KMS-11 (cell line): ENCODE data around the gene ARHGAP8.

ENCODE experiments used
- H2AFZ ChIP-seq: fragments of 200-600 bp; sonication (generic); 2 replicates; pipeline ENCODE4 v1.6.1; 2016; ENCODE audit warnings: antibody characterized with exemption, mixed run types, low read depth
- H3K27ac ChIP-seq: fragments of 200-600 bp; sonication (generic); 2 replicates; pipeline ENCODE4 v1.6.1; 2016; ENCODE audit warnings: mild to moderate bottlenecking, mixed run types
- H3K27me3 ChIP-seq: fragments of 200-600 bp; sonication (generic); 2 replicates; pipeline ENCODE4 v1.6.1; 2017; ENCODE audit warnings: mild to moderate bottlenecking, low read depth, mixed run types, moderate library complexity; ENCODE audit not compliant: insufficient read depth
- H3K36me3 ChIP-seq: fragments of 200-600 bp; sonication (generic); 2 replicates; pipeline ENCODE4 v1.6.1; 2017; ENCODE audit warnings: mild to moderate bottlenecking, mixed run types; ENCODE audit not compliant: insufficient read depth
- H3K4me1 ChIP-seq: fragments of 200-600 bp; sonication (generic); 2 replicates; pipeline ENCODE4 v1.6.1; 2016; ENCODE audit warnings: mild to moderate bottlenecking, low read depth, mixed run types; ENCODE audit not compliant: poor library complexity, severe bottlenecking
- H3K4me2 ChIP-seq: fragments of 200-600 bp; sonication (generic); 2 replicates; pipeline ENCODE4 v1.7.0; 2016; ENCODE audit warnings: mild to moderate bottlenecking, mixed run types
- H3K4me3 ChIP-seq: fragments of 200-600 bp; sonication (generic); IDR thresholded peaks from 2 replicates; pipeline ENCODE4 v1.6.1; 2017; ENCODE audit warnings: low read depth, low read length, mixed read lengths; ENCODE audit not compliant: insufficient read depth
- H3K79me2 ChIP-seq: fragments of 200-600 bp; sonication (generic); 2 replicates; pipeline ENCODE4 v1.6.1; 2016; ENCODE audit warnings: low read depth, mixed run types; ENCODE audit not compliant: insufficient read depth
- H3K9ac ChIP-seq: fragments of 200-600 bp; sonication (generic); 2 replicates; pipeline ENCODE4 v1.6.1; 2016; ENCODE audit warnings: mild to moderate bottlenecking, mixed run types
- H4K20me1 ChIP-seq: fragments of 200-600 bp; sonication (generic); 2 replicates; pipeline ENCODE4 v1.6.1; 2016; ENCODE audit warnings: mild to moderate bottlenecking, mixed run types; ENCODE audit not compliant: insufficient read depth
- TF ChIP-seq, protein P1 (sequence below): fragments of 200-600 bp; sonication (generic); conservative IDR thresholded peaks from 2 replicates; pipeline ENCODE4 v1.6.1; 2017; ENCODE audit warnings: low read depth, mild to moderate bottlenecking, antibody characterized with exemption, low read length, moderate library complexity, mixed read lengths

ARHGAP8 gene

GRCh38 chr22:44750481-44750880 lies 1.9 kb upstream of the ARHGAP8 start:
- H3K4me3 ChIP-seq, result no peak overlapping the region
- TF ChIP-seq, protein P1, sequence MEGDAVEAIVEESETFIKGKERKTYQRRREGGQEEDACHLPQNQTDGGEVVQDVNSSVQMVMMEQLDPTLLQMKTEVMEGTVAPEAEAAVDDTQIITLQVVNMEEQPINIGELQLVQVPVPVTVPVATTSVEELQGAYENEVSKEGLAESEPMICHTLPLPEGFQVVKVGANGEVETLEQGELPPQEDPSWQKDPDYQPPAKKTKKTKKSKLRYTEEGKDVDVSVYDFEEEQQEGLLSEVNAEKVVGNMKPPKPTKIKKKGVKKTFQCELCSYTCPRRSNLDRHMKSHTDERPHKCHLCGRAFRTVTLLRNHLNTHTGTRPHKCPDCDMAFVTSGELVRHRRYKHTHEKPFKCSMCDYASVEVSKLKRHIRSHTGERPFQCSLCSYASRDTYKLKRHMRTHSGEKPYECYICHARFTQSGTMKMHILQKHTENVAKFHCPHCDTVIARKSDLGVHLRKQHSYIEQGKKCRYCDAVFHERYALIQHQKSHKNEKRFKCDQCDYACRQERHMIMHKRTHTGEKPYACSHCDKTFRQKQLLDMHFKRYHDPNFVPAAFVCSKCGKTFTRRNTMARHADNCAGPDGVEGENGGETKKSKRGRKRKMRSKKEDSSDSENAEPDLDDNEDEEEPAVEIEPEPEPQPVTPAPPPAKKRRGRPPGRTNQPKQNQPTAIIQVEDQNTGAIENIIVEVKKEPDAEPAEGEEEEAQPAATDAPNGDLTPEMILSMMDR, result no peak
- H3K4me2 ChIP-seq, result no peak overlapping the region
- no peaks in the 10 kb centered on the region for H3K4me1 ChIP-seq
- H3K9ac ChIP-seq, result no peak overlapping the region
- no peak overlapping the region for H3K27ac ChIP-seq
- H2AFZ ChIP-seq, result no peak overlapping the region
- H3K36me3 ChIP-seq, result no peaks in the 10 kb centered on the region
- no peaks in the 10 kb centered on the region for H4K20me1 ChIP-seq
- H3K79me2 ChIP-seq, result no peaks in the 10 kb centered on the region
- H3K27me3 ChIP-seq, result 0 out of 2 replicates have a peak, but pooled peaks cover 3% of the 10 kb centered on the region

- no peak overlapping the region for H2AFZ ChIP-seq
- H3K36me3 ChIP-seq, result no peaks in the 10 kb centered on the region
- no peak overlapping the region for H3K27ac ChIP-seq
- no peaks in the 10 kb centered on the region for H3K79me2 ChIP-seq
- no peaks in the 10 kb centered on the region for H3K27me3 ChIP-seq
- no peak overlapping the region for H3K9ac ChIP-seq
- no peaks in the 10 kb centered on the region for H3K4me1 ChIP-seq
- no peak overlapping the region for H3K4me3 ChIP-seq
- no peaks in the 10 kb centered on the region for H4K20me1 ChIP-seq
- no peak overlapping the region for H3K4me2 ChIP-seq
- TF ChIP-seq, protein P1, result no peak
These were observed 1.0 kb downstream of the ARHGAP8 start for GRCh38 chr22:44753189-44754042.

DNA sequence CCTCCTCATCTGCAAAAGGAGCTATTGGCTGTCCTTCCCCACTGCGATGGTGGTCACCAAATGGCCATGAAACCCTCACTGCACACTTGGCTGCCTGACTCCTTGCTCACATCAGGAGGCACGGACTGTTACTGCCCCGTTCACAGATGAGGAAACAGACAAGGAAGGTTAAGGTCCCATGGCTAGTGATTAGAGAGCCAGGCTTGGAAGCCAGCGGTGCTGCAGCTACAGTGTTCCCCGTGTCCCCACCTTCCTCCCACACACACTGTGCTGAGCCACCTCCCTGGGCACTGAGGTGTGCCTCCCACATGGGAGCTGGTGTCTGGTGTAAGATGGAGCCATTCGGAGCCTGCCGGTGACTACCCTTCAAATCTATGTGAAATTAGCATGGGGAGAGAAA lies 2.6 kb downstream of the ARHGAP8 start:
- H2AFZ ChIP-seq, result no peak overlapping the region
- no peaks in the 10 kb centered on the region for H3K27me3 ChIP-seq
- H3K4me3 ChIP-seq, result no peak overlapping the region
- no peak overlapping the region for H3K9ac ChIP-seq
- no peaks in the 10 kb centered on the region for H3K36me3 ChIP-seq
- no peaks in the 10 kb centered on the region for H3K4me1 ChIP-seq
- H3K27ac ChIP-seq, result no peak overlapping the region
- no peak overlapping the region for H3K4me2 ChIP-seq
- H4K20me1 ChIP-seq, result no peaks in the 10 kb centered on the region
- H3K79me2 ChIP-seq, result no peaks in the 10 kb centered on the region
- TF ChIP-seq, protein P1, result no peak

DNA sequence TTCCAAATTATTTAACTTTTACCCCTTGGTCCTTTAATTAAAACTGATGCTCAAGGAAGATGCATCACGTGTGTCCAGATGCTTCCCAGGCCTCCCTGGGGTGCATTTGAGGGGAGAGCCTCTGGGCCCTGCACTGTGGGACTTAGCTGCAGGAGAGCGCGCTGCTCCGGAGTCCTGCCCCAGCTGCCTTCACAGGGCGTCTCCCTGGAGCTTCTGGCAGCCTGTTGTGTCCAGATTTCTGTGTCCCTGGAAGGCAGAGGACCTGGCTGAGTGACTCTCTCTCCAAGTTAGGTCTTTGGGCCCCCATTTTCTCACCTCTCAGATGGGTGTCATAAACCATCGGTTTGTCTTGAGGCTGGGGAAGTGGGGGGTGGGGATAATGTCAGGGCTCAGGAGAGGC lies 3.0 kb downstream of the ARHGAP8 start:
- Histone ChIP-seq H3K36me3 (no peaks in the 10 kb centered on the region), H3K9ac (no peak overlapping the region), H3K4me1 (no peaks in the 10 kb centered on the region), H3K4me3 (no peak overlapping the region), H3K27ac (no peak overlapping the region), H2AFZ (no peak overlapping the region), H3K79me2 (no peaks in the 10 kb centered on the region), H3K27me3 (no peaks in the 10 kb centered on the region; the same call in 1 of the 2 replicates), H4K20me1 (no peaks in the 10 kb centered on the region), H3K4me2 (no peak overlapping the region)
- TF ChIP-seq, protein P1, result no peak
